ENCODE data around the gene THOC6.

The THOC6 gene

GRCh38 chr16:3023669-3024478 is at the start of gene THOC6, which contains the start of gene HCFC1R1:
Gene THOC6 (plus strand): TSS chr16:3024035. CDS start chr16:3024327, 292 bp downstream.
Gene HCFC1R1 (minus strand): TSS chr16:3023942. CDS start chr16:3023941, 1 bp downstream.
- DNase-seq (ENCODE audit: low read depth in 2 of 2): peak; percentile 83 to 88

GRCh38 chr16:2974319-2975056 is 49.3 kb upstream of the THOC6 start:
- no peak for DNase-seq (ENCODE audit: low read depth in 2 of 2)

- no peak for DNase-seq (ENCODE audit: low read depth in 2 of 2)
Measured at GRCh38 chr16:2975161-2975795, 48.6 kb upstream of the THOC6 start.

GRCh38 chr16:2976201-2976600 is 47.6 kb upstream of the THOC6 start:
- DNase-seq (ENCODE audit: low read depth in 2 of 2): no peak

GRCh38 chr16:2976673-2977072 is 47.2 kb upstream of the THOC6 start:
- DNase-seq (ENCODE audit: low read depth in 2 of 2): no peak

- no peak for DNase-seq (ENCODE audit: low read depth in 2 of 2)
Measured at GRCh38 chr16:2977440-2977839, 46.4 kb upstream of the THOC6 start.

- DNase-seq (ENCODE audit: low read depth in 2 of 2): no peak
Measured at GRCh38 chr16:2979669-2980226, 44.1 kb upstream of the THOC6 start.

- peak; percentile 90 to 92 for DNase-seq (ENCODE audit: low read depth in 2 of 2)
Measured at GRCh38 chr16:2980227-2981176, 43.3 kb upstream of the THOC6 start, which contains the start of gene PKMYT1. Gene PKMYT1 (minus strand): TSS chr16:2980446. CDS start chr16:2979657, 789 bp downstream.

- DNase-seq (ENCODE audit: low read depth in 2 of 2): no peak
Measured at GRCh38 chr16:2981177-2981898, 42.5 kb upstream of the THOC6 start.

- no peak for DNase-seq (ENCODE audit: low read depth in 2 of 2)
Measured at GRCh38 chr16:2981899-2982250, 42.0 kb upstream of the THOC6 start.

- DNase-seq (ENCODE audit: low read depth in 2 of 2): no peak
Measured at GRCh38 chr16:2982402-2982801, 41.4 kb upstream of the THOC6 start.

- peak in 1 of 2 donors; percentile 53 for DNase-seq (ENCODE audit: low read depth in 2 of 2)
Measured at GRCh38 chr16:2983706-2984136, 40.1 kb upstream of the THOC6 start.

- DNase-seq (ENCODE audit: low read depth in 2 of 2): no peak
Measured at GRCh38 chr16:2985462-2985861, 38.4 kb upstream of the THOC6 start.

GRCh38 chr16:2985893-2986355 is 37.9 kb upstream of the THOC6 start:
- no peak for DNase-seq (ENCODE audit: low read depth in 2 of 2)

- no peak for DNase-seq (ENCODE audit: low read depth in 2 of 2)
Measured at GRCh38 chr16:2986623-2987188, 37.1 kb upstream of the THOC6 start.

- DNase-seq (ENCODE audit: low read depth in 2 of 2): no peak
Measured at GRCh38 chr16:2987286-2987685, 36.5 kb upstream of the THOC6 start.

GRCh38 chr16:2987833-2988232 is 36.0 kb upstream of the THOC6 start:
- no peak for DNase-seq (ENCODE audit: low read depth in 2 of 2)

- DNase-seq (ENCODE audit: low read depth in 2 of 2): no peak
Measured at GRCh38 chr16:2988590-2989099, 35.2 kb upstream of the THOC6 start.

GRCh38 chr16:2990891-2991290 is 32.9 kb upstream of the THOC6 start:
- DNase-seq (ENCODE audit: low read depth in 2 of 2): no peak
